GM18870 (cell line): ENCODE measurements around the gene PPA2.

Experiments used
- ATAC-seq: cut with Tn5 transposase; IDR thresholded peaks from one replicate; pipeline ENCODE4 v1.9.1; 2021; ENCODE audit warnings: moderate library complexity; ENCODE audit not compliant: unreplicated experiment

Gene PPA2

DNA sequence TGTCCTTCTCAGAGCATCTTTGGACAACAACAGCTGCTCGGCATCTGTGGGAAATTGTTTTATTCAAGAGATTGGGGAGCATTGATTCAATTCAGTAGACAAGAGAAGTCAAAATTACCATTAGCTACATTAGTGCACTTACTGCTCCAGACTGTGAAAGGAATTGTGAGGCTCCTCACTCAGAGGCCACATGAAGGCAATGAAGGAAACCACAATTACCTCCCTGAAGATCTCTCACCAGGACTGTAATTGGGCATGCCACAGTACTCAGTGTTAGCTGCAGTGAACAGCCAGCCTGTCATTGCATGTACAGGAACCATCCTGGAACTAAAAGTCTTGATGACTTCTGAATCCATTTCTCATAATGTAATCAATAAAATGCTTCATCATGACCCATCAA is 144.8 kb downstream of the PPA2 start:
- ATAC-seq = no peak

DNA sequence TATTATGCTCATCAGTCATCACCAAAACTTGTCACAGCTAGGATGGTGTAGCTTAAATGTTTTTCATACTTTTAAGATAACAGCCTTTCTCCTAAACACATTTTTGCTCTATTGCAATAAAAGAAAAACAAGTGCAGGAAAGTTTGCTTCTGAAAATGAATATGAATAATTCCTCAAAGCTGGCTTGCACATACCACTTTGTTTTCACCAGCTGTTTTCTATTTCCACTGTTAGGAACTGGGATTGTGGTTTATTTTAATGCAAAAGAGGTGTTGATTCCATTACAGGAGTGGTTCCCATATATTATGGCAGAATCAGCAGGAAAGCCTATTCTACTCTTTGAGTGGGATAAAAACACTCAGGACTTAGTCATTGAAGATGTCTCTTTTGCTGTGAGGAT is 145.9 kb downstream of the PPA2 start:
- no peak for ATAC-seq

DNA sequence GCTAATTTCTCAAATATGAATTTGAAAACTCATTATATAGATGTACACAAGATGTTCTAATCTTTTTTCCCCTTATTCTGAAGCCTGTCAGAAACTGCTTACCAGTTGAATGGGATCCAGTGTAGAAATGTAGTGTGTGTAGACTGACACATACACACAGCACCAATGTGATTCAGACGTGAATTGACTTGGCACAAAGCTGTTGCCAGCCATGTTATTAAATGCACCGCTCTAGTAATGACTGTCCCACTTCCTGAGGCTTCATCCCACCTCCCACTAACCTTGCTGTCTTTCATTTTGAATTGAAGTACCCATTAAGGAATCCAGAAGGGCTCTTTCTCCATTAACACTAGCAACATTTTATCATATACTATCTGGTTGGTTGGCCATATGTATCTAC is 146.6 kb downstream of the PPA2 start:
- ATAC-seq = no peak
